Jurkat, Clone E6-1 (cell line): ENCODE measurements around the gene PTPN14.
"Not testable (repeated sequence)": the region's sequence is repeated elsewhere in the genome, so short reads cannot be mapped to it uniquely, and the experiment has no call there.

Experiments
- DNase-seq: peaks from one replicate; pipeline ENCODE4 v3.0.0-alpha.2; 2011; ENCODE audit warnings: low read depth, low spot score
- H3K4me3 ChIP-seq: 2 replicates; pipeline ENCODE4 v1.5.1; 2011; ENCODE audit warnings: mild to moderate bottlenecking, low read length, control low read depth, moderate library complexity

PTPN14 gene

GRCh38 chr1:214546084-214546483 is 5.3 kb downstream of the PTPN14 start:
- no peak overlapping the region for H3K4me3 ChIP-seq
- no peak for DNase-seq

- H3K4me3 ChIP-seq, result no peak overlapping the region
- no peak for DNase-seq
Observed at GRCh38 chr1:214545293-214545692, 6.1 kb downstream of the PTPN14 start.

- no peak overlapping the region for H3K4me3 ChIP-seq
- DNase-seq, result no peak
Observed at GRCh38 chr1:214544791-214545190, 6.6 kb downstream of the PTPN14 start.

- no peak overlapping the region for H3K4me3 ChIP-seq
- DNase-seq, result no peak
Observed at GRCh38 chr1:214542275-214543199, 8.9 kb downstream of the PTPN14 start.

GRCh38 chr1:214541693-214542092 is 9.7 kb downstream of the PTPN14 start:
- no peak for DNase-seq
- H3K4me3 ChIP-seq, result no peak overlapping the region

- H3K4me3 ChIP-seq, result no peak overlapping the region
- no peak for DNase-seq
Observed at GRCh38 chr1:214541206-214541605, 10.2 kb downstream of the PTPN14 start.

GRCh38 chr1:214540324-214540723 is 11.1 kb downstream of the PTPN14 start:
- DNase-seq, result no peak
- H3K4me3 ChIP-seq, result no peak overlapping the region

GRCh38 chr1:214538496-214538895 is 12.9 kb downstream of the PTPN14 start:
- H3K4me3 ChIP-seq, result no peak overlapping the region
- no peak for DNase-seq

GRCh38 chr1:214537872-214538473 is 13.4 kb downstream of the PTPN14 start:
- no peak for DNase-seq
- no peak overlapping the region for H3K4me3 ChIP-seq

GRCh38 chr1:214537219-214537618 is 14.2 kb downstream of the PTPN14 start:
- DNase-seq, result no peak
- H3K4me3 ChIP-seq, result no peak overlapping the region

GRCh38 chr1:214532070-214532469 is 19.3 kb downstream of the PTPN14 start:
- no peak overlapping the region for H3K4me3 ChIP-seq
- no peak for DNase-seq

GRCh38 chr1:214525535-214526019 is 25.8 kb downstream of the PTPN14 start:
- H3K4me3 ChIP-seq, result no peak overlapping the region
- DNase-seq, result peak; percentile 9

- H3K4me3 ChIP-seq, result no peak overlapping the region
- no peak for DNase-seq
Observed at GRCh38 chr1:214524824-214525223, 26.6 kb downstream of the PTPN14 start.

- DNase-seq, result no peak
- no peak overlapping the region for H3K4me3 ChIP-seq
Observed at GRCh38 chr1:214523124-214523824, 28.1 kb downstream of the PTPN14 start.

GRCh38 chr1:214521458-214521857 is 29.9 kb downstream of the PTPN14 start:
- not testable (repeated sequence) for DNase-seq, H3K4me3 ChIP-seq

- no peak overlapping the region for H3K4me3 ChIP-seq
- no peak for DNase-seq
Observed at GRCh38 chr1:214520544-214521165, 30.7 kb downstream of the PTPN14 start.

GRCh38 chr1:214518361-214518760 is 33.0 kb downstream of the PTPN14 start:
- no peak overlapping the region for H3K4me3 ChIP-seq
- DNase-seq, result no peak

- no peak for DNase-seq
- H3K4me3 ChIP-seq, result no peak overlapping the region
Observed at GRCh38 chr1:214516434-214517326, 34.7 kb downstream of the PTPN14 start.
